MM.1S (cell line): Measurements from ENCODE around the gene ZNF43.

Experiments
- EZH2 ChIP-seq: fragments of 300-600 bp; sonication (generic); optimal IDR thresholded peaks from 2 replicates; pipeline ENCODE3; 2017; ENCODE audit warnings: low read depth, mild to moderate bottlenecking, antibody characterized with exemption, low read length, mixed read lengths
- EZH2phosphoT487 ChIP-seq: fragments of 300-600 bp; sonication (generic); IDR thresholded peaks from 2 replicates; pipeline ENCODE4 v1.6.1; 2018; ENCODE audit warnings: antibody characterized with exemption, low read length
- TF ChIP-seq, protein P1 (sequence below): fragments of 300-600 bp; sonication (generic); IDR thresholded peaks from 2 replicates; pipeline ENCODE4 v1.5.1; 2016; ENCODE audit warnings: antibody characterized with exemption, low read length, mixed read lengths

DNA sequence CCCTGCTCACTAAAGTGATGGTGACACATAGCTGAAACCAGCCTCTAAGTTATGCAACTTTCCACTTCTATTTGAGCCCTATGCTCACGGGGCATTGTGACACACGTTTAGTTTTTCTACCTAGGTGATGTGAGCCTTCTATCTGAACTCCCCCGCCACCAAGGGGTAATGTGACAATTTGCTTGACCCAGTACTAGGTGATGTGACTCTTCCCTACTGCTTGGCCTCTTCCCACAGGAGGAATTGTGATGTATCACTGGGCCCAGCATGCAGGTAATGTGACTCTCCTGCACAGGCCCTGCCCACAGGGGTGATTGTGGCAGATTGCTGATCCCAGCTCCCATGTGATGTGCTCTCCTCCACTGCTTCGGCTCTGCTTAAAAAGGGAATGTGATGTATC is 42.7 kb upstream of the ZNF43 start:
- TF ChIP-seq, protein P1, sequence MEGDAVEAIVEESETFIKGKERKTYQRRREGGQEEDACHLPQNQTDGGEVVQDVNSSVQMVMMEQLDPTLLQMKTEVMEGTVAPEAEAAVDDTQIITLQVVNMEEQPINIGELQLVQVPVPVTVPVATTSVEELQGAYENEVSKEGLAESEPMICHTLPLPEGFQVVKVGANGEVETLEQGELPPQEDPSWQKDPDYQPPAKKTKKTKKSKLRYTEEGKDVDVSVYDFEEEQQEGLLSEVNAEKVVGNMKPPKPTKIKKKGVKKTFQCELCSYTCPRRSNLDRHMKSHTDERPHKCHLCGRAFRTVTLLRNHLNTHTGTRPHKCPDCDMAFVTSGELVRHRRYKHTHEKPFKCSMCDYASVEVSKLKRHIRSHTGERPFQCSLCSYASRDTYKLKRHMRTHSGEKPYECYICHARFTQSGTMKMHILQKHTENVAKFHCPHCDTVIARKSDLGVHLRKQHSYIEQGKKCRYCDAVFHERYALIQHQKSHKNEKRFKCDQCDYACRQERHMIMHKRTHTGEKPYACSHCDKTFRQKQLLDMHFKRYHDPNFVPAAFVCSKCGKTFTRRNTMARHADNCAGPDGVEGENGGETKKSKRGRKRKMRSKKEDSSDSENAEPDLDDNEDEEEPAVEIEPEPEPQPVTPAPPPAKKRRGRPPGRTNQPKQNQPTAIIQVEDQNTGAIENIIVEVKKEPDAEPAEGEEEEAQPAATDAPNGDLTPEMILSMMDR = no peak
- TF ChIP-seq EZH2 (no peak), EZH2phosphoT487 (no peak)
